Vagina (tissue), 2 donors: ENCODE measurements around the gene NHLRC2.

ENCODE experiments used
- POLR2A ChIP-seq, 2 donors: fragments of 450-650 bp; IDR thresholded peaks; one replicate each; pipeline ENCODE4 v1.6.1; 2017; ENCODE audit warnings: antibody characterized with exemption in 2 of 2, mild to moderate bottlenecking in 2 of 2, moderate library complexity in 2 of 2
- TF ChIP-seq, protein P1 (sequence below), 3 experiments: fragments of 450-650 bp in 2 of 3; fragments of 200-600 bp in 1 of 3; sonication (generic) in 1 of 3; IDR thresholded peaks; one replicate each; pipeline ENCODE4 v1.5.1; 2017 to 2019; ENCODE audit warnings: antibody characterized with exemption in 3 of 3, mild to moderate bottlenecking in 2 of 3, moderate library complexity in 2 of 3

DNA sequence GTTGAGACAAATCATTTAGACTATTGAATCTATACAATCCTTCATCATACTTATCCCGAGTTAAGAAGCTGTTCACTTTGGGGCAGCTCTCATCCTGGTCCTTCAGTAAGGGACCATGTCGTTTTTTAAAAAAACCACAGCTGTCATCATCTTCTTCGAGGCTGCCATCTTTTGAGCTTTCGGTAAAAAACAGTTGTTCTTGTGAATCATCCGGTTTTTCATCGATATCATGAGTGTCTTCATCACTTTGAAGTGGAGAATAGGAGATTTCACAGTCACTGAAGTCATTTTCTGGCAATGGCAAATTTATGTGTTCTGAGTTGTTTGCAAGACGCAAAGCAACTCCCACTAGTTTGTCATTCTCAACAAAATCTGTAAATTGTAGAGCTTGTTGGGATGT, 4.5 kb upstream of the NHLRC2 start:
- TF ChIP-seq, protein P1, sequence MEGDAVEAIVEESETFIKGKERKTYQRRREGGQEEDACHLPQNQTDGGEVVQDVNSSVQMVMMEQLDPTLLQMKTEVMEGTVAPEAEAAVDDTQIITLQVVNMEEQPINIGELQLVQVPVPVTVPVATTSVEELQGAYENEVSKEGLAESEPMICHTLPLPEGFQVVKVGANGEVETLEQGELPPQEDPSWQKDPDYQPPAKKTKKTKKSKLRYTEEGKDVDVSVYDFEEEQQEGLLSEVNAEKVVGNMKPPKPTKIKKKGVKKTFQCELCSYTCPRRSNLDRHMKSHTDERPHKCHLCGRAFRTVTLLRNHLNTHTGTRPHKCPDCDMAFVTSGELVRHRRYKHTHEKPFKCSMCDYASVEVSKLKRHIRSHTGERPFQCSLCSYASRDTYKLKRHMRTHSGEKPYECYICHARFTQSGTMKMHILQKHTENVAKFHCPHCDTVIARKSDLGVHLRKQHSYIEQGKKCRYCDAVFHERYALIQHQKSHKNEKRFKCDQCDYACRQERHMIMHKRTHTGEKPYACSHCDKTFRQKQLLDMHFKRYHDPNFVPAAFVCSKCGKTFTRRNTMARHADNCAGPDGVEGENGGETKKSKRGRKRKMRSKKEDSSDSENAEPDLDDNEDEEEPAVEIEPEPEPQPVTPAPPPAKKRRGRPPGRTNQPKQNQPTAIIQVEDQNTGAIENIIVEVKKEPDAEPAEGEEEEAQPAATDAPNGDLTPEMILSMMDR (IDR thresholded peaks at IDR 0.05): no peak
- TF ChIP-seq POLR2A (IDR thresholded peaks at IDR 0.05): no peak
